Naive thymus-derived CD4-positive, alpha-beta T cell (primary cell): ENCODE results near the gene MAP1LC3A. TPM values are rescaled to one million over a fixed set of nuclear protein-coding genes. Genes with fewer than 3 reads are reported as not detected.

Experiments used
- ATAC-seq: fragments of 150-1000 bp; cut with Tn5 transposase; 2 replicates; pipeline ENCODE4 v1.10.0; 2021; ENCODE audit warnings: mild to moderate bottlenecking, moderate library complexity
- CTCF ChIA-PET: fragments of 350-600 bp; sonication (Branson Sonifier 250); formaldehyde crosslinking; loops from one replicate; lab custom pipeline; 2021; ENCODE audit warnings: antibody characterized with exemption; lab: Charles Lee
- POLR2A ChIA-PET: fragments of 350-600 bp; sonication (Branson Sonifier 250); formaldehyde crosslinking; loops from one replicate; lab custom pipeline; 2021; ENCODE audit warnings: antibody characterized with exemption, inconsistent platforms; lab: Charles Lee
- DNase-seq, 9 donors: peaks; one replicate each; pipeline versions ENCODE4 v3.0.0 to v3.0.0-alpha.2; 2020 to 2022; ENCODE audit warnings: mixed read lengths in 1 of 9
- H3K27ac ChIP-seq: one replicate; pipeline ENCODE4 v1.7.0; 2013; ENCODE audit warnings: mild to moderate bottlenecking, low read depth, low read length, moderate library complexity
- H3K27me3 ChIP-seq, 2 donors: one replicate each; pipeline ENCODE4 v1.7.0; 2013; ENCODE audit warnings: low read length in 2 of 2, mild to moderate bottlenecking in 2 of 2, moderate library complexity in 2 of 2; ENCODE audit not compliant: control insufficient read depth in 2 of 2, insufficient read depth in 2 of 2
- H3K36me3 ChIP-seq, 3 experiments: 1 replicate in 2 of 3; 2 replicates in 1 of 3; pipeline ENCODE4 v1.7.0; 2013; ENCODE audit warnings: low read length in 3 of 3, mild to moderate bottlenecking in 3 of 3, moderate library complexity in 1 of 3; ENCODE audit not compliant: insufficient read depth in 3 of 3, control insufficient read depth in 2 of 3
- H3K4me1 ChIP-seq, 2 donors: one replicate each; pipeline ENCODE4 v1.7.0; 2013; ENCODE audit warnings: low read length in 2 of 2, mild to moderate bottlenecking in 2 of 2, moderate library complexity in 1 of 2; ENCODE audit not compliant: control insufficient read depth in 2 of 2, insufficient read depth in 2 of 2
- H3K4me3 ChIP-seq: 2 replicates; pipeline ENCODE4 v1.7.0; 2013; ENCODE audit warnings: mild to moderate bottlenecking, low read length
- H3K9me3 ChIP-seq, 3 experiments: 1 replicate in 2 of 3; 2 replicates in 1 of 3; pipeline ENCODE4 v1.7.0; 2013; ENCODE audit warnings: low read length in 3 of 3; ENCODE audit not compliant: control insufficient read depth in 2 of 3
- H3K27ac Mint-ChIP-seq, 9 donors: one replicate each; pipeline ENCODE4 v1.8.0; 2020 to 2022; ENCODE audit warnings: mixed read lengths in 9 of 9, mild to moderate bottlenecking in 8 of 9, moderate library complexity in 5 of 9, inconsistent platforms in 2 of 9
- H3K27me3 Mint-ChIP-seq, 5 donors: one replicate each; pipeline ENCODE4 v1.8.0; 2021 to 2022; ENCODE audit warnings: mixed read lengths in 5 of 5, mild to moderate bottlenecking in 1 of 5
- H3K36me3 Mint-ChIP-seq, 5 donors: one replicate each; pipeline ENCODE4 v1.8.0; 2020 to 2022; ENCODE audit warnings: mixed read lengths in 5 of 5, mild to moderate bottlenecking in 3 of 5, inconsistent platforms in 1 of 5
- H3K4me1 Mint-ChIP-seq, 7 donors: one replicate each; pipeline ENCODE4 v1.8.0; 2020 to 2022; ENCODE audit warnings: mixed read lengths in 7 of 7, mild to moderate bottlenecking in 3 of 7, inconsistent platforms in 1 of 7
- H3K4me3 Mint-ChIP-seq, 10 donors: one replicate each; pipeline ENCODE4 v1.8.0; 2020 to 2022; ENCODE audit warnings: mild to moderate bottlenecking in 10 of 10, mixed read lengths in 10 of 10, moderate library complexity in 6 of 10, inconsistent platforms in 2 of 10
- H3K9me3 Mint-ChIP-seq, 11 donors: one replicate each; pipeline ENCODE4 v1.8.0; 2020 to 2022; ENCODE audit warnings: mixed read lengths in 11 of 11, mild to moderate bottlenecking in 4 of 11, inconsistent platforms in 1 of 11, moderate library complexity in 1 of 11
- intact Hi-C, 2 donors: fragments of 100-400 bp; cut with micrococcal nuclease; formaldehyde crosslinking; loops; one replicate each; pipeline ENCODE4 v1.15.1; 2023
- polyA plus RNA-seq, 2 donors: library from polyadenylated mRNA; unstranded; fragments of 300-500 nt; fragmentation: Illumina TruSeq; gene quantifications; one replicate each; pipeline ENCODE4 v1.2.3, GENCODE V29; 2021
- total RNA-seq, 6 experiments: library from RNA in 5 of 6; stranded (reverse) in 5 of 6; gene quantifications; 1 replicate in 5 of 6; 2 replicates in 1 of 6; pipeline ENCODE4 v1.2.3 and lab custom pipeline; 2021 to 2026

Gene MAP1LC3A
- total and polyA plus RNA-seq, 7 experiments from 2014 or later = 0.60 to 10.3 (median 1.7) TPM

DNA sequence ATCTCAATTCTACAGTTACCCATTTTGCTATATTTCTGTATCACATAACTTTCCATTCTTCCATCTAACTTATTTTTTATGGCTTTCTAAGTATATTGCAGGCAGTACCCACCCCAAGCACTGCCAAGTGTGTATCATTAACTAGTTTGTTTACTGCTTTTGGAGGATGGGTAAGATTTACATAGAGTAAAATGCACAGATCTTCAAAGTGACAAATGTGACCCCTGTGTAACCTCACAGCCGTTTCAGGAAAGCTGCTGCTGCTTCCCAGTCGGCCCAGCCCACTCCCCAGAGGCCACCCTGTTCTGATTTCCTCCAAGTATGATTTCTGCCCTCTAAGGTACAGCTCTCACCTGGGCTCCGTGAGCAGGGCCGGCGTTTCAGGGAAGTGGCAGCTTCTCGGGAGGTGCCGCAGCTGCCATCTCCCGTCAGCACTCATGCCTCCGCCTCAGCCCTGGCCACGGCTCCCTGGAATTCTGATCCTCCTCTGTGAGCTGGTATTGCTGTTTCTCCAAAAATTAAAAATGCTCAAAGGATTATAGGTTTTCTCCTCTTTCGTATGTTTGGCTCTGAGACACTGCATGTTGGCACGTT is 15.0 kb upstream of the MAP1LC3A start:
- intact Hi-C loops = loop anchor here (2.0 kb wide), 1 partner anchor 15 kb away; the partner anchor contains the start of gene MAP1LC3A (in 2 of the 2)
- DNase-seq = no peak
- POLR2A ChIA-PET = interaction anchor here (0.8 to 1.4 kb wide), 4 partner anchors 14 to 224 kb away, joined by 3 to 4 read pairs (median 3); no protein-coding TSS in a partner anchor
- no peaks in the 10 kb centered on the region for H3K9me3 ChIP-seq
- no peak overlapping the region for H3K4me3 ChIP-seq
- Mint-ChIP-seq H3K27ac (peak overlapping the region in 1 of 9 donors; percentile 66), H3K36me3 (peaks cover 0 to 19% (median 5%) of the 10 kb centered on the region in 5 donors), H3K9me3 (no peaks in the 10 kb centered on the region), H3K4me1 (peaks cover 12 to 33% (median 23%) of the 10 kb centered on the region in 7 donors), H3K27me3 (no peaks in the 10 kb centered on the region), H3K4me3 (peak overlapping the region in 3 of 10 donors; percentile 29 to 74 (median 59))
- ATAC-seq = no peak
- no peak overlapping the region for H3K27ac ChIP-seq
- H3K36me3 ChIP-seq = peaks cover 0 to 30% (median 4%) of the 10 kb centered on the region in 3 experiments
- H3K4me1 ChIP-seq = peaks cover 0 to 21% of the 10 kb centered on the region in 2 donors
- H3K27me3 ChIP-seq = no peaks in the 10 kb centered on the region
- CTCF ChIA-PET = interaction anchor here (0.8 to 1.6 kb wide), 2 partner anchors 231 to 448 kb away, joined by 3 to 6 read pairs; no protein-coding TSS in a partner anchor

DNA sequence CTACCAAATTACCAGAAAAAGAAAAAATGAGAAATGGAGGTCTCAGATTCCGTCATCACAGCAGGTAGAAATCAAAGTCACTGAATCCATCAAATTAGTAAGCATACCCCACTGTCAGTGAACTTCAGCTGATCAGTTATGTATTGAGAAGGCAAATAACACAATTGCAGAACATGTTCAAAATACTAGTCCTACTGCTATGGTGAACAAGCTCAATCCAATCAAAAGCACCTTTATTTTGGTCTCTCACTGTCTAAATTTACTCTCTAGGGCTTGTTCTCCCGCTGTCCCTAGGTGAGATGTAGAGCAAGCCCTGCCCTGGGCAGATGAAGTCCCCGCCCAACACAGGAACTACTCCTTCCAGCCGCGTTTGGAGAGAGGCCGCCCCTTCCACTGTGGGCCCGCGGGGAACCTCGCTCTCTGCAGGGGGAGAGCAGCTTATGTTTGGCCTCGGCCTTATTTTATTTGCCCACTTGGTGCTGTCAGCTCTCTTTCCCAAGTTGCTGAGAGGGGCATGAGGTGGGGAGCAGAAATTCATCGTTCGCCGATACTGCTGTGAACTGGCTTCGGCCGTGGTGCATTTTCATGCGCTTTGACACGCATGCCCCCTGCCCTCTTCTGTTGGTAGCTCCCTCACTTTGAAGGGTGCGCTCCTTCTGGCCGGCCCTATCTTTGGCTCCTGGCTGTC is 14.3 kb upstream of the MAP1LC3A start:
- peak overlapping the region in 5 of 9 donors; percentile 8 to 66 (median 34) for H3K27ac Mint-ChIP-seq
- POLR2A ChIA-PET = interaction anchor here (0.5 to 1.4 kb wide), 5 partner anchors 14 to 280 kb away, joined by 3 to 4 read pairs (median 3); no protein-coding TSS in a partner anchor
- intact Hi-C loops = loop anchor here (2.0 kb wide), 1 partner anchor 15 kb away; the partner anchor contains the start of gene MAP1LC3A (in 2 of the 2)

DNA sequence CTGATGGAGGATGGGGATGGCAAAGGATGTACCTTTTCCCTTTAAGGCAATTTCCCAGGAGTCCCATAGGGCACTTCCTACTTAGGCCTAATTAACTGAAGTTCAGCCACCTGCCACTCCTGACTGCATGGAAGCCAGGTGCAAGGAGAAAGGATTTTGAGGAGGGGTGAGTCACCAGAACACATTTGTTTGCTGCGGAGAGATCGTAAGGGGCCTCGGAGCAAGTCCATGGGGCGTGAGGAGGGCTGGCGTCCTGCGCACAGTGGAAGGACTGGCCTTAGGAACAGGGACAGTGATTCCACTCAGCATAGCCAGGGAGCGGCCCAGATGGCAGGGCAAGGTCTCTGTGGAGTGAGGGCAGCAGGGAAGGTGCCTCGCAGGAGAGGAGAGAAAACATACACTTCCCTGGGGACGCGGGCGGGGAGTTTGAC is 11.8 kb upstream of the MAP1LC3A start:
- Histone ChIP-seq H3K27ac (no peak overlapping the region), H3K9me3 (no peaks in the 10 kb centered on the region), H3K36me3 (peaks cover 0 to 2% (median 0%) of the 10 kb centered on the region in 3 experiments), H3K4me1 (peaks cover 0 to 2% of the 10 kb centered on the region in 2 donors), H3K4me3 (no peak overlapping the region), H3K27me3 (no peaks in the 10 kb centered on the region)
- DNase-seq (no peak), ATAC-seq (no peak)
- POLR2A ChIA-PET = no interaction called here
- CTCF ChIA-PET = no interaction called here
- Mint-ChIP-seq H3K4me1 (peaks cover 12 to 18% (median 14%) of the 10 kb centered on the region in 7 donors), H3K4me3 (no peak overlapping the region), H3K9me3 (no peaks in the 10 kb centered on the region), H3K36me3 (peaks cover 0 to 4% (median 0%) of the 10 kb centered on the region in 5 donors), H3K27me3 (no peaks in the 10 kb centered on the region), H3K27ac (no peak overlapping the region)
- intact Hi-C loops = no loop called here

More for the DNA sequence above, 14.3 kb upstream of the MAP1LC3A start:
- H3K9me3 Mint-ChIP-seq = no peaks in the 10 kb centered on the region
- ATAC-seq = peak; percentile 73
- no peaks in the 10 kb centered on the region for H3K27me3 Mint-ChIP-seq
- CTCF ChIA-PET = interaction anchor here (0.6 to 1.6 kb wide), 2 partner anchors 197 to 231 kb away, joined by 3 to 6 read pairs; no protein-coding TSS in a partner anchor
- DNase-seq = peak in 2 of 9 donors; percentile 18 to 25
- Histone ChIP-seq H3K27ac (no peak overlapping the region), H3K4me1 (peaks cover 0 to 19% of the 10 kb centered on the region in 2 donors), H3K4me3 (peak overlapping the region; percentile 34), H3K27me3 (no peaks in the 10 kb centered on the region), H3K9me3 (no peaks in the 10 kb centered on the region), H3K36me3 (peaks cover 0 to 27% (median 4%) of the 10 kb centered on the region in 3 experiments)
- peaks cover 12 to 33% (median 24%) of the 10 kb centered on the region in 7 donors for H3K4me1 Mint-ChIP-seq
- peak overlapping the region; percentile 57 to 79 (median 73) for H3K4me3 Mint-ChIP-seq
- peaks cover 0 to 19% (median 5%) of the 10 kb centered on the region in 5 donors for H3K36me3 Mint-ChIP-seq

DNA sequence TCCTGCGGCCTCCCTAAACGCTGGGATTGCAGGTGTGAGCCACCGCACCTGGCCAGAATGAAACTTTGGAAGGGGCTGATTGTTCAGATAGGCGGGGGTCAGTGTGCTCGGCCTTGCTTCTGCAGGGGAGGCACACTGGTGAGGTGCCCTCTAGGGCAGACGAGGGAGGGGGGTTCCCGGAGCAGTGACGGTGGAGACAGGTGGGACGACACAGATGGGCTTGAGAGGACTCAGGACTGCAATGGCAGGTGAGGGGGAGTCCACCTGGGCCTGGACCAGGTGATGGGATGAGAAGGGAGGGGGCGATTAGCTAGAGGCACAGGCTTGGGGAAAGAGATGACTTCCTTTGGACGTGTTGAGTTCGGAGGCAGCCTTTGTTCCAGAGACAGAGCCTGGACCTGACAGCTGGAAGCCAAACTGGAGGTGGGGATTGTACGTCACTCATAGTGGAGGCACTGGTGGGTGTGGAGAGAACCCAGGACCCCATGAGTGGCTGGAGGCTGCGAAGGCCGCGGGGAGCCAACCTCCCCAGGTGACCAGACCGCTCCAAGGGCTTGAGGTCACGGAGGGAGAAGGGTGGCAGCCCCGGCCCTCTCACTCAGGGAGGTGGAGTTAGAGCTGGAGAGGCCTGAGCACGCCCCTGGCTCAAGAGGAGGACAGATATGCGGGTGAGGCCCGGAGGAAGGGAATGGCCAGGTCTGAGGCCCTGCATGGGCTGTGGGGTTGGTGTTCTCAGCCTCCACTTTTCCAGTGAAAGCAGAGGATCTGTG is 10.5 kb upstream of the MAP1LC3A start:
- DNase-seq (no peak), ATAC-seq (no peak)
- no peaks in the 10 kb centered on the region for H3K9me3 ChIP-seq
- peaks cover 0 to 4% (median 0%) of the 10 kb centered on the region in 5 donors for H3K36me3 Mint-ChIP-seq
- no peak overlapping the region for H3K27ac Mint-ChIP-seq
- no peaks in the 10 kb centered on the region for H3K9me3 Mint-ChIP-seq
- ChIA-PET CTCF (interaction anchor here (0.7 kb wide), 1 partner anchor 661 kb away, joined by 3 read pairs; no protein-coding TSS in a partner anchor), POLR2A (no interaction called here)
- H3K4me3 ChIP-seq = no peak overlapping the region
- H3K4me1 Mint-ChIP-seq = peaks cover 12 to 18% (median 14%) of the 10 kb centered on the region in 7 donors
- H3K27me3 Mint-ChIP-seq = no peaks in the 10 kb centered on the region
- no peak overlapping the region for H3K27ac ChIP-seq
- no peaks in the 10 kb centered on the region for H3K27me3 ChIP-seq
- H3K4me3 Mint-ChIP-seq = no peak overlapping the region
- H3K4me1 ChIP-seq = no peaks in the 10 kb centered on the region
- intact Hi-C loops = no loop called here
- H3K36me3 ChIP-seq = no peaks in the 10 kb centered on the region

DNA sequence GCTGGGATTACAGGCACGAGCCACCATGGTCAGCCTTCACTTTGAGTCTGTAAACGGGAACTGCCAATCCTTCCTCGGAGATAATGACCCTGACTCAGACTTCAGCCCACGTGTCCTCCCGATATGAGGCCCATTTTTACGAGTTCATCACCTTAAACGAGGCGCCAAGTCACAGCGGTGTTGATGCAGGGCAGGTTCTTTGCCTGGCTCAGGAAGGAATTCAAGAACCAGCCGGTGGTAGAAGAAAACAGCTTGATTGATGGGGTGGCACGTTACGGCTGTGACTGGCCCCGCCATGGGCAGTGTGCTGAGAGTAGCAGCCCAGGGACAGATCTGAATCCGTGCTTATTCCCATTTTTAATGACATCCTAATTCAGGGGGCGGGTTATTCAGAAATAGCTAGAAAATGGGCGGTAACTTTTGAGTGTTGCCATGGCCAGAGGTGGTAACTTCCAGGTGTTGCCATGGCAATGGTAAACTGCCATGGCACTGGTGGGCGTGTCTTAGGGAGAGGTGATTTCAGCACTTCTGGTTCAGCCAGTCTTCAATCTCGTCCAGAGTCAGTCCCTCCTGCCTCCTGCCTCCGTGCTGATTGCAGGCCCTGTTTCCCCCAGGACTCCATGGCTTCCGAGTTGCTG is 9.1 kb upstream of the MAP1LC3A start:
- Histone ChIP-seq H3K4me1 (no peaks in the 10 kb centered on the region), H3K4me3 (no peak overlapping the region), H3K27ac (no peak overlapping the region), H3K9me3 (no peaks in the 10 kb centered on the region), H3K36me3 (no peaks in the 10 kb centered on the region), H3K27me3 (no peaks in the 10 kb centered on the region)
- ATAC-seq (no peak), DNase-seq (no peak)
- Mint-ChIP-seq H3K36me3 (peaks cover 0 to 1% (median 0%) of the 10 kb centered on the region in 5 donors), H3K27me3 (no peaks in the 10 kb centered on the region), H3K9me3 (no peaks in the 10 kb centered on the region), H3K27ac (peak overlapping the region in 1 of 9 donors; percentile 59), H3K4me1 (peaks cover 4 to 7% (median 5%) of the 10 kb centered on the region in 7 donors), H3K4me3 (no peak overlapping the region)
- ChIA-PET POLR2A (interaction anchor here (0.6 kb wide), 1 partner anchor 208 kb away, joined by 3 read pairs; no protein-coding TSS in a partner anchor), CTCF (no interaction called here)
- intact Hi-C loops = no loop called here

DNA sequence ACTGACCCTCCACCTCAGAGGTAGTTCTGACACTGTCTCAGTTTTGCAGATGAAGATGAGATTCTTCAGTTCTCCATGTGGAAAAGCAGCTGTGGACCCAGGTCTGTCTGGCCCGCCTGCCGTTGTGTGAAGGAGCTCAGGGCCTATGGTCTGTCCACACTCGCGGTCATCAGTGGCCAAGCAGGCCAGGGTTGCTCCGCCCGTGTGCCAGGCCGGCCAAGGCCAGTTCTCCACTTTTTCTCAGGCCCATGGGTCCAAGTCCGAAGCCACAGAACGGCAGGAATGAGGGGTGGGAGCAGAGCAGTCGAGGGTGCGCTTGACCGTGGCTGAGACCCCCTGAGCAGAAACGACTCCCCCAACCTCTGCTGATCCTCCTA is 8.6 kb upstream of the MAP1LC3A start:
- CTCF ChIA-PET = no interaction called here
- Histone ChIP-seq H3K27me3 (no peaks in the 10 kb centered on the region), H3K27ac (no peak overlapping the region), H3K4me1 (no peaks in the 10 kb centered on the region), H3K4me3 (no peak overlapping the region), H3K9me3 (no peaks in the 10 kb centered on the region), H3K36me3 (no peaks in the 10 kb centered on the region)
- no peak overlapping the region for H3K4me3 Mint-ChIP-seq
- H3K4me1 Mint-ChIP-seq = peaks cover 0 to 3% (median under 1%) of the 10 kb centered on the region in 7 donors
- no peaks in the 10 kb centered on the region for H3K27me3 Mint-ChIP-seq
- intact Hi-C loops = no loop called here
- H3K9me3 Mint-ChIP-seq = no peaks in the 10 kb centered on the region
- POLR2A ChIA-PET = no interaction called here
- H3K36me3 Mint-ChIP-seq = no peaks in the 10 kb centered on the region
- H3K27ac Mint-ChIP-seq = no peak overlapping the region
- ATAC-seq (no peak), DNase-seq (no peak)
